Breast epithelium (tissue), 3 donors: Measurements from ENCODE around the gene SH3BGRL.

Experiments used
- CTCF ChIP-seq, 3 donors: fragments of 450-650 bp; IDR thresholded peaks; one replicate each; pipeline ENCODE4 v1.5.1; 2016 to 2017; ENCODE audit warnings: antibody characterized with exemption in 3 of 3, mild to moderate bottlenecking in 3 of 3, moderate library complexity in 3 of 3
- POLR2A ChIP-seq: fragments of 450-650 bp; IDR thresholded peaks from one replicate; pipeline ENCODE4 v1.6.1; 2016; ENCODE audit warnings: antibody characterized with exemption, mild to moderate bottlenecking, moderate library complexity
- POLR2AphosphoS5 ChIP-seq, 3 donors: sonication (generic); formaldehyde crosslinking; IDR thresholded peaks; one replicate each; pipeline ENCODE4 v1.6.1; 2017; ENCODE audit warnings: antibody characterized with exemption in 3 of 3

DNA sequence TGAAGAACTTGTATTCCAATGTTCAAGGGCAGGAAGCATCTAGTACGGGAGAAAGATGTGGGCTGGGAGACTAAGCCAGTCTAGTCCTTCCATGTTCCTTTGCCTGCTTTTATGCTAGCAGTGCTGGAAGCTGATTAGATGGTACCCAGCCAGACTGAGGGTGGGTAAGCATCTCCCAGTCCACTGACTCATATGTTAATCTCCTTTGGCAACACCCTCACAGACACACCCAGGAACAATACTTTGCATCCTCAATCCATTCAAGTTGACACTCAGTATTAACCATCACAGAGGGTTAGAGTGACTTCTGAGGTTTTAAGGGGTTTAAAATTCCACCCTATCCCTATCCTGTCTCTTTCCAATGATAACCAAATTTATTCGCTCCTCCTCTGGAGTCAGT is 6.6 kb upstream of the SH3BGRL start:
- TF ChIP-seq POLR2AphosphoS5 (IDR thresholded peaks at IDR 0.05) (no peak), POLR2A (no peak), CTCF (IDR thresholded peaks at IDR 0.05) (no peak)
